DMS153 treated with DMSO at 0.1 percent for 48 hours (cell line): ENCODE measurements around the gene ZSWIM8.
A peak's percentile ranks its signal among the peaks of the same experiment; 100 is the strongest.
"Not testable (repeated sequence)": the region's sequence is repeated elsewhere in the genome, so short reads cannot be mapped to it uniquely, and the experiment has no call there.

Experiments used
- DNase-seq: peaks from one replicate; lab custom pipeline; 2025; ENCODE audit not compliant: unreplicated experiment; lab: John Stamatoyannopoulos, UW

Gene ZSWIM8

DNA sequence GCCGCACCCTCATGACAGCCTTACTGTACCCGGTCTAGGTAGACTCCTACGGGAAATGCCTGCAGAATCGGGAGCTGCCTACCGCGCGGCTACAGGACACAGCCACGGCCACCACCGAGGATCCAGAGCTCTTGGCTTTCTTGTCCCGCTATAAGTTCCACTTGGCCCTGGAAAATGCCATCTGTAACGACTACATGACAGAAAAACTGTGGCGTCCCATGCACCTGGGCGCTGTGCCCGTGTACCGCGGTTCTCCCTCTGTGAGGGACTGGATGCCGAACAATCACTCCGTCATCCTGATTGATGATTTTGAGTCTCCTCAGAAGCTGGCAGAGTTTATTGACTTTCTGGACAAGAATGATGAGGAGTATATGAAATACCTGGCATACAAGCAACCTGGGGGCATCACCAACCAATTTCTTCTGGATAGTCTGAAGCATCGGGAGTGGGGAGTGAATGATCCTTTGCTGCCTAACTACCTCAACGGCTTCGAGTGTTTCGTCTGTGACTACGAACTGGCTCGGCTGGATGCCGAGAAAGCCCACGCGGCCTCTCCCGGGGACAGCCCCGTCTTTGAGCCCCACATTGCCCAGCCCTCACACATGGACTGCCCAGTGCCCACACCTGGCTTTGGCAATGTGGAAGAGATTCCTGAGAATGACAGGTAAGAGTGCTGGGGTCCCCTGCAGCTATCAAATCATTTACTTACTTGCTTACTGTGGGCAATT, 12.1 kb upstream of the ZSWIM8 start:
- no peak for DNase-seq

DNA sequence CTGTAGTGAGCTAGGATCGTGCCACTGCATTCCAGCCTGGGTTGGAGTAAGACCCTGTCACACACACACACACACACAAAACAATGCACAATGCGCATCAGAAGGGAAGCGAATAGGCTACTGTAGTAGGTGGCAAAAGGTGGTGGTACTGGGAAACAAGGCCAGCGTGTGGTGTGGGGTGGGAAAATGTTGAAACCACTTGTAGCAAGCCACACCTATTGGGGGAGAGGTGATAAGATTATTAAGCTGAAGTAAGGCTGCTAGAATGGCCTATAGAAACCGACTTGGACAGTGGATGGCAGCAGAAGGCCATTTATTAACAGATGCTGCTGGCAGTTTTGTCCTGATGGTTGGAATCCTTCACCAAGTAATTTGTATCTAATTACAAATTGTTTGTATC, 10.8 kb upstream of the ZSWIM8 start:
- no peak for DNase-seq

DNA sequence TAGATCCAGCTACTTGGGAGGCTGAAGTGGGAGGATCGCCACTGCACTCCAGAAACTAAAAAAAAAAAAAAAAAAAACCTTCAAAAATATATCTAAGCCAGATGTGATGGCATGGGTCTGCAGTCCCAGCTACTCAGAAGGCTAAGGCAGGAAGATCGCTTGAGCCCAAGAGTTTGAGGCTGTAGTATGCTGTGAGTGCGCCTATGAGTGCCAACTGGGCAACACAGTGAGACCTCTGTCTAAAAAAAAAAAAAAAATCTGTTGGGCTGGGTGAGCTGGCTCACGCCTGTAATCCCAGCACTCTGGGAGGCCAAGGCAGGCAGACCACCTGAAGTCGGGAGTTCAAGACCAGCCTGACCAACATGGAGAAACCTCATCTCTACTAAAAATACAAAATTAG, 6.4 kb upstream of the ZSWIM8 start:
- DNase-seq = no peak

DNA sequence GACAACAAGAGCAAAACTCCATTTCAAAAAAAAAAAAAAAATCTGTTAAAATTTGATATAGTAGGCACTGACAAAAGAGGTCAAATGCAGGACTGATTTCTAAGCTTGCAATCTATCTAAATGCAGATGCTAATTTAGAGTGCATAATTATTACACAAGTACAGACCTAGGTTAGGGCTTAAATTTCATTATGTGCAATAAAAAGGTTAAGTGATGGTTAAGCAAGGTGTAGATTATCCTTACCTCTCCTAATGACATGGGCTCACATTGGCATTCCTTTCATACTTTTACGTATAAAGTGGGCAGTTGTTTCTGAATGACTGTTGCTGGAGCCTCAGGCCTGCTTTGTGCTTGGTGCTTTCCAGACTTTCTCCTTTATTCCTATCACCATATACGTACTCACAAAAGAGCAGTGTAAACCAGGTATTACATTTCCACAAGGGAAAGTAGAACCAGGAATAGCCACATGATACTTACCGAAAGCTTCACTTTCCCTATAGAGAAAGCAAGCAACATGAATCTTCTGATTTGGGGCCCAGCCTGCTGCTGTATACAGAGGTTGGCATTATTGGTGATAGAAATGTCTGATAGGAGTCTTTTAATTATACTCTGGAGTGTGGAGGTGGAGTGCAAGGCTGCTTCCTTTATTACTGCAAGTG, 5.7 kb upstream of the ZSWIM8 start:
- DNase-seq = no peak

DNA sequence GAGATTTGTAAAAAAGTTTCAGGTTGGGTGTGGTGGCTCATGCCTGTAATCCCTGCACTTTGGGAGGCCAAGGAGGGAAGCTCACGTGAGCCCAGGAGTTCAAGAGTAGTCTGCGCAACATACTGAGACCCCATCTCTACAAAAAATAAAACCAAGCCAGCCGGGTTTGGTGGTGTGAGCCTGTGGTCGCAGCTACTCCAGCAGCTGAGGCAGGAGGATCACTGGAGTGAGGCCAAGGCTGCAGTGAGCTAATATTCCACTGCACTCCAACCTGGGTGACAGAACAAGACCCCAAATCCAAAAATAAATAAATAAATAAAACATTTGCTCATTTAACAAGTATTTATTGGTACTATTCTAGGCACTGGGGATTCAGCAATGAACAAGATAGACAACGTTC, 5.1 kb upstream of the ZSWIM8 start:
- DNase-seq = no peak

DNA sequence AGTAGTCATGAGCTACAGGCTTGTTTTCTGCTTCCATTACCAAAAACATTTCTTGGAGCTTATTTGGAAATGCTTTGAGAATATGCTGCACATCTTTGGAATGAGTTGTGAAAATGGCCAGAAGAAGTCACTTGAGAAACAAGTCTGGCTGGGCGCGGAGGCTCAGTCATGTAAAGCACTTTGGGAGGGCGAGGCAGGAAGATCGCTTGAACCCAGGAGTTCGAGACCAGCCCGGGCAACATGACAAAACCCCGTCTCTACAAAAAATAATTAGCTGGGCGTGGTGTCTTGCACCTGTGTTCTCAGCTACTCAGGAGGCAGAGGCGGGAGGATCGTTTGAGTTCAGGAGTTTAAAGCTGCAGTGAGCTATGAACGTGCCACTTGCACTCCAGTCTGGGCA, 4.4 kb upstream of the ZSWIM8 start:
- no peak for DNase-seq

DNA sequence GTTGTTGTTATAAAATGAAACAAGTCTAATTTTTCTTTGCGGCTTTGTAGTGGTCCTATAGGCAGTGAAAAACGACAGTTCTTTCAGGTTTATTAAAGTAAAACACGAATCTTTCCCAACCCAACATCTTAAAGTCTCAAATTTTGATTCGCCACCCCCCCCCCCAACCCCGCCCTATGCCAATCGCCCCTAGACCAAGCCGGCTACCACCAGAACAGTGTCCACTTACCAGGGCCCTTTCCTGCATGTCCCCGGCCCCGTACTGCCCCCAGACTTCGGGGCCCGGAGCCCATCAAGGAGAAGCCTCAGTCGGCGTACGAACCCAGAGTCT, 3.9 kb upstream of the ZSWIM8 start:
- DNase-seq = no peak

DNA sequence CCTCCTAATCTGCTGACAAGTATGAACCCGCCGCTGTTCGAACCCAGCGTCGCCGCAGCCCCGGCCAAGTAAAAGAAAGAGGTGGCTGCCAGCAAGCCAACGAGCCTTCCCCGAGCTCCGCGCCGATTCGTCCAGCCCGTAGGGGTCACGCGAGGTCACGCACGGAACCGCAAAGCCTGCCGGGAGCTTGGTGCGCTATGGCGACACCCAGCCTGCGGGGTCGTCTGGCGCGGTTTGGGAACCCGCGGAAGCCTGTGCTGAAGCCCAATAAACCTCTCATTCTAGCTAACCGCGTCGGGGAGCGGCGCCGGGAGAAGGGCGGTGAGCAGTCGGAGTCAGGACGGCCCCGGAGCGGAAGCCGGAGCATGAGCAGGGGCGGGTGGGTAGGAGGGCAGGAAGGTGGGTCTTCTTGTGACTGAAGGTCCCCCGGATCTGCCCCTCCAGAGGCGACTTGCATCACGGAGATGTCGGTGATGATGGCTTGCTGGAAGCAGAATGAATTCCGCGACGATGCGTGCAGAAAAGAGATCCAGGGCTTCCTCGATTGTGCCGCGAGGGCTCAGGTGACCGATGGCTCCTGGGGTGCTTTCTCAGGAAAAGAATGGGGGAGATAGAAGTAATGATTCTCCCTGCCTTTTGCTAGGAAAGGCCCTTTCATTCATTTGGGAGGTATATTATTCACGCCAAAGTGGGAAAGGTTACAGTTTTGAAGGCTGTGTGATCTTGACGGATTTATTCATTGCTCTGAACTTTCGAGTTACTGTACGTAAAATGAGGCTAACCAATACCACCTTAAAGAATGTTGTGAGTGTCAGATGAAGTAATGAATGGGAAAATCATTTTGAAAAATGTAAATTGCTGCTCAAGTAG, 3.3 kb upstream of the ZSWIM8 start, which contains the start of gene CHCHD1:
Gene CHCHD1, plus strand, starts transcription at position 170 of the 870 bp plus-strand sequence. Its CDS starts 28 bp downstream, at position 198.
- peak; percentile 57 for DNase-seq

DNA sequence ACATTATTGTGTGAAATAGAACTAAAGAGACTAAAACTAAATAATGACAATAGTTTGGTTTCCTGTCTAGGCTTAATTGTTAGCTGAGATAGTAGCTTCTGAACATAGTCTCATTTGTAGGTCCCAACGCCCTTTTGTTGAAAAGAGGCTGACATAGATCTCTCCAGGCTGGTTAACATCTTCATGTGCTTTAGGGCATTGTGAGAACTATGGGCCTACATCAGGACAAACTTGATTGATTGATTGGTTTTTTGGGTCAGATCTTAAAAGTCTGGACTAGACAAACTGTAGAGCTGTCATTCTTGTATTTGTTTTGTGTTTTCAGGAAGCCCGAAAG, 2.7 kb upstream of the ZSWIM8 start:
- no peak for DNase-seq

DNA sequence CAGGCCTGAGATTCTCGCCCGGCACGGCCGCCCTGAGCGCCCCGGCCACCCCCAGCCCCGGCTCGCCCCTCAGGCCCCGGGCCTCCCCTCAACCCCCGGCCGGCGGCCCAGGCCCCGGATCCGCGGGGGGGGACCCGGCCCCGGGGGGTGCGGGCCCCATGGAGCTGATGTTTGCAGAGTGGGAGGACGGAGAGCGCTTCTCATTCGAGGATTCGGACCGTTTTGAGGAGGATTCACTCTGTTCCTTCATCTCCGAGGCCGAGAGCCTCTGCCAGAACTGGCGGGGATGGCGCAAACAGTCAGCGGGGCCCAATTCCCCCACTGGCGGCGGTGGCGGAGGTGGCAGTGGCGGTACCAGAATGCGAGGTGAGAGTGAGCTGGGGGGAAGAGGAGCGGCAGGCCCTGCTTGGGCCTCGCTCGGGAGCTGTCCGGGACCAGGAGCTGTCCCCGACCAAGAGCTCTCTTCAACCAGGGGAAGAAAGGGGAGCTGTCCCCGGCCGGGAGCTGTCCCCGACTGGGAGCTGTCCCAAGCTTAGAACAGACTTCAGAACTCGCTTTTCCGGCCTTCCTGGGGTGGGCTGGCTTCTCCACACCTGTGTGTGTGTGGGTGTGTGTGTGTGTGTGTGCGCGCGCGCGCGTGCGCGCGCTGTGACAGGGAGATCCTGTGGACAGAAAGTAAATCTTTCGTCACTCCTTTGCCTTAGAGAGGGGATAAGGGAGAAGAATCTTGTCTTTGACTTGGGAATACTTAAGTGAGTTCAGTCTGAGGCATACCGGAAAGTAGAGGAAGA, 510 bp downstream of the ZSWIM8 start:
- DNase-seq = no peak

DNA sequence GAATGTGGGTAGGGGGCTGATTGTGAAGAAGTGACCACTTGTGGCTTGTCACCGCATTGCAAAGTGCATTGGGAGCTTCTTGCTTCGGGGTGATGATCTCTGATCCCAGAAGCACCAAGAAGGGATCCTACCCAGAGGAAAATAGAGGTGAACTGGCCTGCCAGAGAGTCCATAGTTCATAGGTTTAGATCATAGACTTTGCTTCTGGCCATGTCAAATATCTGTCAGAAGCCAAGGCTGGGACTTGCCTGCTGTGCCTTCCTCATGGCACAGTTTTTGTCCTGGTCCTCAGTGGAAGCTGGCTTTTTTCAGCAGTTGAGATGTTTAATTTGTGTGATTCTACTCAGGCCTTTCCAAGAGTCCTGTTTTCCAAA, 1.1 kb downstream of the ZSWIM8 start:
- no peak for DNase-seq

DNA sequence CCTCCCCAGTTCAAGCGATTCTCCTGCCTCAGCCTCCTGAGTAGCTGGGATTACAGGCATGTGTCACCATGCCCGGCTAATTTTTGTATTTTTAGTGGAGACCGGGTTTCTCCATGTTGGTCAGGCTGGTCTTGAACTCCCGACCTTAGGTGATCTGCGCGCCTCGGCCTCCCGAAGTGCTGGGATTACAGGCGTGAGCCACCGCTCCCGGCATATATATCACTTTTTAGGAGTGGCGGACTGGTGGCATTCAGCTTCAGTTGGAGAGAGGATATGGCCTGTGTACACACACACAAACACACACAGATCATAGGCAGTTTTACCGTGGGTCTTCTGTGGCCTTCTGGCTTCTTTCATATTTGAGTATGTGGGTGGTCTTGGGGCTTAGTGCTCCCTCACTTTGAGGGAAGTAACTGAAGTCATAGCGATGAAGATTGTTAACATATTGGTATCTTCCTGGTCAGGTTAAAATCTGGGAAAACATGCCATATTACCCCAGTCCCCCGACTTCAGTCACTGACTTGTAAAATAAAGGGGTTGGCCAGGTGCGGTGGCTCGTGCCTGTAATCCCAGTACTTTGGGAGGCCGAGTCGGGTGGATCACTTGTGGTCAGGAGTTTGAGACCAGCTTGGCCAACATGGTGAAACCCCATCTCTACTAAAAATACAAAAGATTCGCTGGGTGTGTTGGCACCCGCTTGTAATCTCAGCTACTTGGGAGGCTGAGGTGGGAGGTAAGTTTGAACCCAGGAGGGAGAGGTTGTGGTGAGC, 1.8 kb downstream of the ZSWIM8 start:
- DNase-seq = not testable (repeated sequence)

DNA sequence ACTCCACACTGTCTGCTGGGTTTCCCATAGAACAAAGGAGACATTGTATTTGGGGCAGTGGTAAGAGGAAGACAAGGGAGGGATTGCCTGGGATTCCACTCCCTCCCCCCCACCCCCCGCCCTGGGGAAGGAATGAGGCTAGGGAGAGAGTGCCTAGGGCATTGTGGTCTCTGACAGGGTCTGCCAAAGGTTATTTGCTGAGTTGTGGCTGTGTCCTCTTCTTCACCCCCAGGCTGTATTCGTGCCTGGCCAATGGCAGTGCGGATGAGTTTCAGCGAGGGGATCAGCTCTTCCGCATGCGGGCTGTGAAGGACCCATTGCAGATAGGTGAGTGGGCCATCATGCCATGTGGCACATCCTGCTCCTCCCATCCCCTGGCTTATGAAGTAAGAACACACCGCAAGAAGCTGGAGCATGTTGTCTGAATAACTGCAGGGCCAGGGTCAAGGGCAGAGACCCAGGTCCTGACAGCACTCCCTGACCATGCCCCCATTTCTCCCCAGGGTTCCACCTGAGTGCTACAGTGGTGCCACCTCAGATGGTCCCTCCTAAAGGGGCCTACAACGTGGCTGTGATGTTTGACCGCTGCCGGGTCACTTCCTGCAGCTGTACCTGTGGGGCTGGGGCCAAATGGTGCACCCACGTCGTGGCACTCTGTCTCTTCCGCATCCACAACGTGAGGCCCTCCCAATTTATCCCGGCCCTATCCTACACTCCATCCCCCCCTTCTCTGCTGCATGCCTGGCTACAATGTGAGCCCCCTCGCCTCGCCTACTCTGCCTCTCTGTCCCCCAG, 3.7 kb downstream of the ZSWIM8 start:
- no peak for DNase-seq

DNA sequence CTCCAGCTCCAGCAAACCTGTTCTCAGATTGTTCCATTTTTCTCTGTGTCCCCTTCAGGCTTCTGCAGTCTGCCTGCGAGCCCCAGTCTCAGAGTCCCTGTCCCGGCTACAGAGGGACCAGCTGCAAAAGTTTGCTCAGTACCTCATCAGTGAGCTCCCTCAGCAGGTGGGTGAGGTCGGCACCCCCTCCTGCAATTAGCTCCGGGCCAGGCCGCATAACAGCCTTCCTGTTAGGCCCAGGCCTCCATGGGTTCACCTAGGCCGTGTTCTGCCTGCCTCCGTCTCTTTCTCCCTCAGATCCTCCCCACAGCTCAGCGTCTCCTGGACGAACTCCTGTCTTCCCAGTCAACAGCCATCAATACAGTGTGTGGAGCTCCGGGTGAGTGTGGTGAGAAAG, 4.3 kb downstream of the ZSWIM8 start:
- DNase-seq = no peak

DNA sequence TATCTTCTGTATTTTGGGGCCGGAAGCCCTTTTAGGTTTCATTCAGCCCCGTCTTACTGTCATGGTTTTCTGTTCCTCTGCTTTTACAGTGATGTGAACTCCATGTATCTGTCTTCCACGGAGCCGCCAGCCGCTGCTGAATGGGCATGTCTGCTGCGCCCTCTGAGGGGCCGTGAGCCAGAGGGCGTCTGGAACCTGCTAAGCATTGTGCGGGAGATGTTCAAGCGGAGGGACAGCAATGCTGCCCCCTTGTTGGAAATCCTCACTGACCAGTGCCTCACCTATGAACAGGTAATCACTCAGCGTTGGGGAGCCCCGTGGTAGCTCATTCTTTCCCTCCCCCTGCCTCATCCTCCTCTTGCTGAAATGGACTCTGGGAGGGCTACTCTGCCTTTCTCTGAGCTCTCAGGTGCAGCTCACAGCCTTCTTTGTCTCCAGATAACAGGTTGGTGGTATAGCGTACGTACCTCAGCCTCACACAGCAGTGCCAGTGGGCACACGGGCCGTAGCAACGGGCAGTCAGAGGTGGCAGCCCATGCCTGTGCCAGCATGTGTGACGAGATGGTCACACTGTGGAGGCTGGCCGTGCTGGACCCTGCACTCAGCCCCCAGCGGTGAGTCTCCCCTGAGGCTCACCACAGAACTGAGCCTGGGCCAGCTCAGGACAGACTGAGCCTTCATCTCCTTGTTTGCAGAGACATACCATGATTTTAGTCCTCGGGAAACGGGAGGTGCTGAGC, 5.7 kb downstream of the ZSWIM8 start:
- no peak for DNase-seq

DNA sequence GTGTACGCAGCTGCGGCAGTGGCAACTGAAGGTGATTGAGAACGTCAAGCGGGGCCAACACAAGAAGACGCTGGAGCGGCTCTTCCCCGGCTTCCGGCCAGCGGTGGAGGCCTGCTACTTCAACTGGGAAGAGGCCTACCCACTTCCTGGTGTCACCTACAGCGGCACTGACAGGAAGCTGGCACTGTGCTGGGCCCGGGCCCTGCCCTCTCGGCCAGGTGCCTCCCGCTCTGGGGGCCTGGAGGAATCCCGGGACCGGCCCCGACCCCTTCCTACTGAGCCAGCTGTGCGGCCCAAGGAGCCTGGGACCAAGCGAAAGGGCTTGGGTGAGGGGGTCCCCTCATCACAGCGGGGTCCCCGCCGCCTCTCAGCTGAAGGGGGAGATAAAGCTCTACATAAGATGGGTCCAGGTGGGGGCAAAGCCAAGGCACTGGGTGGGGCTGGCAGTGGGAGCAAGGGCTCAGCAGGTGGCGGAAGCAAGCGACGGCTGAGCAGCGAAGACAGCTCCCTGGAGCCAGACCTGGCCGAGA, 6.5 kb downstream of the ZSWIM8 start:
- no peak for DNase-seq

DNA sequence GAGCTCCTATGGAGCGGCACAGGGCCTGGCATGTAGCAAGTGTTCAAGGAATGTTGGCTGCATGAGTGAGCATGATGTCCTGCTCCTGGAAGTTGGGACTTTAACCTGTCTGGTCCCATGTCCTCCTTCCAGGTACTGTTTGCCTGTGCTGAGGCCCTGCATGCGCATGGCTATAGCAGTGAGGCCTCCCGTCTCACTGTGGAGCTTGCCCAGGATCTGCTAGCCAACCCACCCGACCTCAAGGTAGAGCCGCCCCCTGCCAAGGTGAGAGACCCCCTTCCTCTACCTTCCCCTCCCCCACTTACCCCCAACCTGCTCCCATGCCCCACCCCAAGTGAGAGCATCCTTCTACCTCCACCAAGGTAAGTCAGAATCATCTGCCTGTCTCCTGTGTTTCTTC, 8.1 kb downstream of the ZSWIM8 start:
- no peak for DNase-seq

DNA sequence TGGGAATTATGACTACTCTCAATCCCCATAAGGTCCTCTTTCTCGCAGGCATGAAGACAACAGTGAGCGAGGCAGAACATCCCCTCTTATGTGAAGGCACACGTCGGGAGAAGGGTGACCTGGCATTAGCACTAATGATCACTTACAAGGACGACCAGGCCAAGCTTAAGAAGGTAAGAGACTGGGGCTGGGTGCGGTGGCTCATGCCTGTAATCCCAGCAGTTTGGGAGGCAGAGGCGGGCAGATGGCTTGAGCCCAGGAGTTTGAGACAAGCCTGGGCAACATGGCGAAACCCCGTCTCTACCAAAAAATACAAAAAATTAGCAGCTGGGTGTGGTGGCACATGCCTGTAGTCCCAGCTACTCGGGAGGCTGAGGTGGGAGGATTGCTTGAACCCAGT, 10.1 kb downstream of the ZSWIM8 start:
- not testable (repeated sequence) for DNase-seq

DNA sequence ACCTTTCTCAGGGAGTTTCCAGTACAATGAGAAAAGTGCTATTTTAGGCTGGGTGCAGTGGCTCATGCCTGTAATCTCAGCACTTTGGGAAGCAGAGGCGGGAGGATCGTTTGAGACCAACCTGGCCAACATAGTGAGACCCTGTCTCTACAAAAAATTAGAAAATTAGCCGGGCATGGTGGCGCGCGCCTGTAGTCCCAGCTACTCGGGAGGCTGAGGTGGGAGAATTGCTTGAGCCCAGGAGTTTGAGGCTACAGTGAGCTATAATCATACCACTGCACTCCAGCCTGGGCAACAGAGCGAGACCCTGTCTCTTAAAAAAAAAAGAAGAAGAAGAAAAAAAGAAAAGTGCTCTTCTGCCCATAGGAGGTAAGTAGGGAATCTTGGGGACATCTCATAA, 10.6 kb downstream of the ZSWIM8 start:
- DNase-seq = not testable (repeated sequence)
